Vagina (tissue), 2 donors: Measurements from ENCODE around the gene C14orf119. TPM values are rescaled to one million over a fixed set of nuclear protein-coding genes. Genes with fewer than 3 reads are reported as not detected.

Source experiments
- DNase-seq, 2 donors: peaks; one replicate each; pipeline ENCODE4 v3.0.0-alpha.2; 2017; ENCODE audit errors: extremely low spot score in 2 of 2
- H3K27ac ChIP-seq: fragments of 200-600 bp; sonication (generic); one replicate; pipeline ENCODE4 v1.5.1; 2019
- H3K27me3 ChIP-seq: fragments of 200-600 bp; sonication (generic); one replicate; pipeline ENCODE4 v1.5.1; 2019
- H3K36me3 ChIP-seq, 2 donors: fragments of 200-600 bp; sonication (generic); one replicate each; pipeline ENCODE4 v1.5.1; 2017 to 2019
- H3K4me1 ChIP-seq: fragments of 200-600 bp; sonication (generic); one replicate; pipeline ENCODE4 v1.5.1; 2019
- H3K4me3 ChIP-seq, 2 donors: fragments of 200-600 bp; sonication (generic); 1 replicate in 1 of 2; 2 replicates in 1 of 2; pipeline ENCODE4 v1.5.1; 2016 to 2019
- H3K9me3 ChIP-seq: fragments of 200-600 bp; sonication (generic); one replicate; pipeline ENCODE4 v1.5.1; 2019
- CTCF ChIP-seq, 3 experiments: fragments of 450-650 bp in 2 of 3; fragments of 200-600 bp in 1 of 3; sonication (generic) in 1 of 3; IDR thresholded peaks; one replicate each; pipeline ENCODE4 v1.5.1; 2017 to 2019; ENCODE audit warnings: antibody characterized with exemption in 3 of 3, mild to moderate bottlenecking in 2 of 3, moderate library complexity in 2 of 3
- POLR2A ChIP-seq, 2 donors: fragments of 450-650 bp; IDR thresholded peaks; one replicate each; pipeline ENCODE4 v1.6.1; 2017; ENCODE audit warnings: antibody characterized with exemption in 2 of 2, mild to moderate bottlenecking in 2 of 2, moderate library complexity in 2 of 2
- POLR2AphosphoS5 ChIP-seq, 2 donors: sonication (generic); formaldehyde crosslinking; IDR thresholded peaks; one replicate each; pipeline ENCODE4 v1.9.0; 2017; ENCODE audit warnings: antibody characterized with exemption in 2 of 2, mild to moderate bottlenecking in 2 of 2, low read depth in 1 of 2; ENCODE audit not compliant: insufficient read depth in 1 of 2
- intact Hi-C: fragments of 100-400 bp; cut with DNase I; formaldehyde crosslinking; loops from one replicate; pipeline ENCODE4 v1.15.1; 2023
- total RNA-seq: library from RNA; depleted of rRNA; stranded (reverse); fragments of >200 nt; gene quantifications from one replicate; pipeline ENCODE4 v1.2.3, GENCODE V29; 2016

The C14orf119 gene
- total RNA-seq, 1 donor from 2014 or later = 13.8 TPM

GRCh38 chr14:23051141-23052057 lies 43.9 kb upstream of the C14orf119 start:
- Histone ChIP-seq H3K36me3 (no peaks in the 10 kb centered on the region), H3K27me3 (no peaks in the 10 kb centered on the region), H3K4me1 (peaks cover 7% of the 10 kb centered on the region), H3K4me3 (no peak overlapping the region), H3K9me3 (no peaks in the 10 kb centered on the region), H3K27ac (no peak overlapping the region)
- intact Hi-C loops = no loop called here
- no peak for DNase-seq
- TF ChIP-seq CTCF (IDR thresholded peaks at IDR 0.05) = no peak
- no peak for TF ChIP-seq POLR2AphosphoS5 (IDR thresholded peaks at IDR 0.05; ENCODE audit: insufficient read depth in 1 of 2, low read depth in 1 of 2)
- TF ChIP-seq POLR2A (IDR thresholded peaks at IDR 0.05) = no peak

GRCh38 chr14:23052182-23052623 lies 43.1 kb upstream of the C14orf119 start:
- no peak for TF ChIP-seq CTCF (IDR thresholded peaks at IDR 0.05)
- no peak for TF ChIP-seq POLR2A (IDR thresholded peaks at IDR 0.05)
- no peak for TF ChIP-seq POLR2AphosphoS5 (IDR thresholded peaks at IDR 0.05; ENCODE audit: insufficient read depth in 1 of 2, low read depth in 1 of 2)
- Histone ChIP-seq H3K36me3 (no peaks in the 10 kb centered on the region), H3K27ac (no peak overlapping the region), H3K4me3 (no peak overlapping the region), H3K4me1 (peaks cover 15% of the 10 kb centered on the region), H3K27me3 (no peaks in the 10 kb centered on the region), H3K9me3 (no peaks in the 10 kb centered on the region)
- intact Hi-C loops = no loop called here
- no peak for DNase-seq

GRCh38 chr14:23052671-23053070 lies 42.6 kb upstream of the C14orf119 start:
- intact Hi-C loops = no loop called here
- Histone ChIP-seq H3K4me3 (no peak overlapping the region), H3K27ac (no peak overlapping the region), H3K4me1 (peaks cover 16% of the 10 kb centered on the region), H3K9me3 (no peaks in the 10 kb centered on the region), H3K27me3 (no peaks in the 10 kb centered on the region), H3K36me3 (no peaks in the 10 kb centered on the region)
- TF ChIP-seq POLR2A (IDR thresholded peaks at IDR 0.05) = no peak
- no peak for TF ChIP-seq CTCF (IDR thresholded peaks at IDR 0.05)
- TF ChIP-seq POLR2AphosphoS5 (IDR thresholded peaks at IDR 0.05; ENCODE audit: insufficient read depth in 1 of 2, low read depth in 1 of 2) = no peak
- no peak for DNase-seq

- intact Hi-C loops = no loop called here
- H3K4me3 ChIP-seq = no peak overlapping the region
- H3K36me3 ChIP-seq = no peaks in the 10 kb centered on the region
- TF ChIP-seq POLR2AphosphoS5 (IDR thresholded peaks at IDR 0.05; ENCODE audit: insufficient read depth in 1 of 2, low read depth in 1 of 2) (no peak), POLR2A (IDR thresholded peaks at IDR 0.05) (no peak), CTCF (IDR thresholded peaks at IDR 0.05) (no peak)
- peaks cover 23% of the 10 kb centered on the region for H3K4me1 ChIP-seq
- no peak for DNase-seq
- no peak overlapping the region for H3K27ac ChIP-seq
- no peaks in the 10 kb centered on the region for H3K9me3 ChIP-seq
- H3K27me3 ChIP-seq = no peaks in the 10 kb centered on the region
These were observed 41.9 kb upstream of the C14orf119 start for GRCh38 chr14:23053426-23053825.
